HG03108 (cell line): ENCODE data around the gene TES.

Source experiments
- ATAC-seq: cut with Tn5 transposase; IDR thresholded peaks from one replicate; pipeline ENCODE4 v1.9.1; 2021; ENCODE audit warnings: moderate library complexity; ENCODE audit not compliant: unreplicated experiment

TES gene

GRCh38 chr7:116193329-116194087 is 16.8 kb upstream of the TES start:
- no peak for ATAC-seq

- ATAC-seq = no peak
Observed at GRCh38 chr7:116194115-116194514, 16.2 kb upstream of the TES start.

- no peak for ATAC-seq
Observed at GRCh38 chr7:116195451-116195850, 14.9 kb upstream of the TES start.

GRCh38 chr7:116196947-116197346 is 13.4 kb upstream of the TES start:
- ATAC-seq = no peak

GRCh38 chr7:116197360-116197759 is 13.0 kb upstream of the TES start:
- ATAC-seq = no peak

- ATAC-seq = no peak
Observed at GRCh38 chr7:116198748-116199410, 11.5 kb upstream of the TES start.

- ATAC-seq = no peak
Observed at GRCh38 chr7:116200963-116201362, 9.4 kb upstream of the TES start.

- ATAC-seq = no peak
Observed at GRCh38 chr7:116206141-116206540, 4.2 kb upstream of the TES start.

- no peak for ATAC-seq
Observed at GRCh38 chr7:116208919-116209318, 1.4 kb upstream of the TES start.

GRCh38 chr7:116209561-116210070 is 723 bp upstream of the TES start:
- no peak for ATAC-seq

- ATAC-seq = peak; percentile 68
Observed at GRCh38 chr7:116211006-116211912, 920 bp downstream of the TES start.

- no peak for ATAC-seq
Observed at GRCh38 chr7:116211913-116212596, 1.7 kb downstream of the TES start.

- ATAC-seq = no peak
Observed at GRCh38 chr7:116212869-116213268, 2.5 kb downstream of the TES start.

- no peak for ATAC-seq
Observed at GRCh38 chr7:116213361-116214130, 3.2 kb downstream of the TES start.

- ATAC-seq = no peak
Observed at GRCh38 chr7:116214921-116215320, 4.6 kb downstream of the TES start.

- no peak for ATAC-seq
Observed at GRCh38 chr7:116215551-116215950, 5.2 kb downstream of the TES start.

- no peak for ATAC-seq
Observed at GRCh38 chr7:116216956-116217571, 6.7 kb downstream of the TES start.

GRCh38 chr7:116218051-116218645 is 7.8 kb downstream of the TES start:
- no peak for ATAC-seq

- no peak for ATAC-seq
Observed at GRCh38 chr7:116218747-116219146, 8.4 kb downstream of the TES start.
